H1 (cell line): ENCODE results near the gene DAB2IP. TPM values are rescaled to one million over a fixed set of nuclear protein-coding genes. Genes with fewer than 3 reads are reported as not detected.
A peak's percentile ranks its signal among the peaks of the same experiment; 100 is the strongest.

Experiments used
- CTCF ChIA-PET: fragments of 300-600 bp; sonication (Branson Sonifier 250); formaldehyde crosslinking; loops from one replicate; lab custom pipeline; 2021; ENCODE audit not compliant: partially characterized antibody; lab: Charles Lee
- POLR2A ChIA-PET: fragments of 300-600 bp; sonication (Branson Sonifier 250); formaldehyde crosslinking; loops from one replicate; lab custom pipeline; 2021; ENCODE audit warnings: inconsistent platforms; ENCODE audit not compliant: partially characterized antibody; lab: Charles Lee
- DNase-seq, 2 experiments: peaks; one replicate each; pipeline versions ENCODE4 v3.0.0 to v3.0.0-alpha.2; 2010 to 2022; ENCODE audit warnings: low spot score in 2 of 2, low read depth in 1 of 2, mixed read lengths in 1 of 2
- FAIRE-seq: peaks from 2 replicates; lab custom pipeline; 2011; peaks lifted over from hg19 to GRCh38; lab: Jason Lieb, UNC
- H2AFZ ChIP-seq: 2 replicates; pipeline ENCODE4 v1.8.1; 2012; ENCODE audit warnings: low read length, inconsistent platforms
- H2AK5ac ChIP-seq: 2 replicates; pipeline ENCODE4 v1.6.1; 2013; ENCODE audit warnings: low read depth, low read length
- H2BK120ac ChIP-seq: replicated peaks from 2 replicates; pipeline ENCODE3; 2013; ENCODE audit warnings: low read depth, low read length, inconsistent platforms
- H2BK12ac ChIP-seq: 2 replicates; pipeline ENCODE4 v1.6.1; 2013; ENCODE audit warnings: low read depth, low read length
- H2BK15ac ChIP-seq: 2 replicates; pipeline ENCODE4 v1.6.1; 2013; ENCODE audit warnings: low read length
- H2BK20ac ChIP-seq: 2 replicates; pipeline ENCODE4 v1.6.1; 2013; ENCODE audit warnings: low read length
- H2BK5ac ChIP-seq: 2 replicates; pipeline ENCODE4 v1.6.1; 2013; ENCODE audit warnings: low read depth, low read length
- H3K14ac ChIP-seq: 2 replicates; pipeline ENCODE4 v1.6.1; 2013; ENCODE audit warnings: inconsistent platforms; ENCODE audit not compliant: insufficient read length
- H3K18ac ChIP-seq: 2 replicates; pipeline ENCODE4 v1.6.1; 2013; ENCODE audit warnings: low read length; ENCODE audit errors: extremely low read depth
- H3K23ac ChIP-seq: 2 replicates; pipeline ENCODE4 v1.6.1; 2013; ENCODE audit warnings: inconsistent platforms; ENCODE audit not compliant: insufficient read length
- H3K23me2 ChIP-seq: 2 replicates; pipeline ENCODE4 v1.6.1; 2013; ENCODE audit warnings: low read depth, low read length
- H3K27ac ChIP-seq: 2 replicates; pipeline ENCODE4 v1.6.1; 2011; ENCODE audit warnings: low read depth, low read length, inconsistent platforms
- H3K27me3 ChIP-seq, 4 experiments: replicated peaks in 1 of 4; 1 replicate in 1 of 4; 2 replicates in 3 of 4; pipeline versions ENCODE4 v1.6.1 to v1.8.1; 2011 to 2013; ENCODE audit warnings: low read length in 3 of 4, mild to moderate bottlenecking in 3 of 4, inconsistent platforms in 2 of 4, mixed read lengths in 2 of 4, moderate library complexity in 1 of 4; ENCODE audit not compliant: control insufficient read depth in 3 of 4, insufficient read depth in 3 of 4; ENCODE audit errors: extremely low read depth in 1 of 4
- H3K36me3 ChIP-seq, 4 experiments: 2 replicates each; pipeline versions ENCODE4 v1.6.1 to v1.8.1; 2011 to 2013; ENCODE audit warnings: mild to moderate bottlenecking in 4 of 4, low read length in 3 of 4, moderate library complexity in 2 of 4, control low read depth in 1 of 4, inconsistent platforms in 1 of 4; ENCODE audit not compliant: insufficient read depth in 4 of 4, control insufficient read depth in 2 of 4
- H3K4ac ChIP-seq: replicated peaks from 2 replicates; pipeline ENCODE3; 2013; ENCODE audit warnings: low read length, low read depth, mixed read lengths, inconsistent platforms; ENCODE audit not compliant: insufficient read length
- H3K4me1 ChIP-seq, 4 experiments: replicated peaks in 1 of 4; 1 replicate in 1 of 4; 2 replicates in 3 of 4; pipeline versions ENCODE4 v1.6.1 to v1.8.1; 2011 to 2013; ENCODE audit warnings: low read length in 3 of 4, inconsistent platforms in 2 of 4, mixed read lengths in 1 of 4; ENCODE audit not compliant: insufficient read depth in 4 of 4, control insufficient read depth in 3 of 4
- H3K4me2 ChIP-seq, 2 experiments: 2 replicates each; pipeline versions ENCODE4 v1.6.1 to v1.8.1; 2011 to 2013; ENCODE audit warnings: low read depth in 2 of 2, low read length in 2 of 2, control low read depth in 1 of 2, inconsistent platforms in 1 of 2, mild to moderate bottlenecking in 1 of 2; ENCODE audit not compliant: insufficient read depth in 1 of 2
- H3K4me3 ChIP-seq, 4 experiments: fragments of 200-600, 300-600 bp in 1 of 4; sonication (generic), shearing (Covaris generic), sonication (Bioruptor Twin) in 1 of 4; 2 replicates each; pipeline versions ENCODE4 v1.5.1 to v1.8.1; 2011 to 2016; ENCODE audit warnings: low read length in 4 of 4, low read depth in 3 of 4, control low read depth in 2 of 4, inconsistent platforms in 2 of 4, mild to moderate bottlenecking in 2 of 4, mixed read lengths in 1 of 4, moderate library complexity in 1 of 4; ENCODE audit not compliant: insufficient read depth in 2 of 4; ENCODE audit errors: extremely low read depth in 1 of 4
- H3K56ac ChIP-seq: replicated peaks from 2 replicates; pipeline ENCODE3; 2013; ENCODE audit warnings: low read depth, mild to moderate bottlenecking, mixed read lengths, low read length, inconsistent platforms; ENCODE audit not compliant: insufficient read length
- H3K79me1 ChIP-seq: 2 replicates; pipeline ENCODE4 v1.6.1; 2013; ENCODE audit warnings: low read depth, low read length, control low read depth
- H3K79me2 ChIP-seq, 2 experiments: 2 replicates each; pipeline versions ENCODE4 v1.6.1 to v1.8.1; 2012 to 2013; ENCODE audit warnings: low read length in 2 of 2, mild to moderate bottlenecking in 2 of 2, inconsistent platforms in 1 of 2; ENCODE audit not compliant: insufficient read depth in 2 of 2, control insufficient read depth in 1 of 2
- H3K9ac ChIP-seq, 4 experiments: replicated peaks in 1 of 4; 1 replicate in 1 of 4; 2 replicates in 3 of 4; pipeline versions ENCODE4 v1.6.1 to v1.8.1; 2011 to 2013; ENCODE audit warnings: low read depth in 3 of 4, low read length in 3 of 4, control low read depth in 2 of 4, mild to moderate bottlenecking in 2 of 4, moderate library complexity in 2 of 4, inconsistent platforms in 1 of 4; ENCODE audit errors: extremely low read depth in 1 of 4
- H3K9me3 ChIP-seq, 2 experiments: 2 replicates each; pipeline versions ENCODE4 v1.6.1 to v1.8.1; 2012 to 2013; ENCODE audit warnings: mild to moderate bottlenecking in 2 of 2, moderate library complexity in 2 of 2, control low read depth in 1 of 2, inconsistent platforms in 1 of 2, low read depth in 1 of 2, low read length in 1 of 2, mixed read lengths in 1 of 2; ENCODE audit not compliant: insufficient read depth in 2 of 2
- H4K20me1 ChIP-seq, 2 experiments: replicated peaks in 1 of 2; 2 replicates each; pipeline versions ENCODE3 to v1.8.1; 2011 to 2013; ENCODE audit warnings: inconsistent platforms in 2 of 2, low read length in 2 of 2, mild to moderate bottlenecking in 1 of 2; ENCODE audit not compliant: insufficient read depth in 2 of 2, control insufficient read depth in 1 of 2
- H4K5ac ChIP-seq: 2 replicates; pipeline ENCODE4 v1.6.1; 2013; ENCODE audit warnings: low read length, low read depth, mixed read lengths, inconsistent platforms; ENCODE audit not compliant: insufficient read length
- H4K8ac ChIP-seq: 2 replicates; pipeline ENCODE4 v1.8.0; 2013; ENCODE audit warnings: mild to moderate bottlenecking, moderate library complexity, low read length, inconsistent platforms; ENCODE audit not compliant: insufficient read depth; ENCODE audit errors: extremely low read depth
- H4K91ac ChIP-seq: replicated peaks from 2 replicates; pipeline ENCODE3; 2013; ENCODE audit warnings: low read length, mixed read lengths, inconsistent platforms; ENCODE audit not compliant: insufficient read length
- CHD2 ChIP-seq: IDR thresholded peaks from 2 replicates; pipeline ENCODE4 v1.6.1; 2012; ENCODE audit warnings: low read length, improper control_type of control experiment
- EZH2 ChIP-seq: fragments of 200-600 bp; sonication (generic); IDR thresholded peaks from 2 replicates; pipeline ENCODE4 v1.7.1; 2012; ENCODE audit warnings: low read depth, mild to moderate bottlenecking, moderate library complexity, low read length, inconsistent platforms; ENCODE audit not compliant: severe bottlenecking
- KDM5A ChIP-seq: fragments of 200-600 bp; IDR thresholded peaks from 2 replicates; pipeline ENCODE4 v1.7.1; 2012; ENCODE audit warnings: mild to moderate bottlenecking, low read length, inconsistent platforms, mixed read lengths
- PHF8 ChIP-seq: fragments of 200-600 bp; sonication (generic); conservative IDR thresholded peaks from 2 replicates; pipeline ENCODE4 v1.7.1; 2012; ENCODE audit warnings: low read depth, mild to moderate bottlenecking, inconsistent platforms, low read length, moderate library complexity
- RNF2 ChIP-seq: fragments of 200-900, 300-1000 bp; sonication (generic); IDR thresholded peaks from 2 replicates; pipeline ENCODE4 v1.7.1; 2016; ENCODE audit warnings: borderline replicate concordance, low read depth, mild to moderate bottlenecking, antibody characterized with exemption, low read length; ENCODE audit not compliant: poor library complexity, severe bottlenecking; ENCODE audit errors: missing control alignments
- RXRA ChIP-seq: IDR thresholded peaks from 2 replicates; pipeline ENCODE4 v1.6.1; 2011; ENCODE audit warnings: low read depth, mild to moderate bottlenecking, low read length, moderate library complexity; ENCODE audit not compliant: insufficient read depth
- SUZ12 ChIP-seq: fragments of 200-600 bp; sonication (generic); IDR thresholded peaks from 2 replicates; pipeline ENCODE4 v1.6.1; 2012; ENCODE audit warnings: mild to moderate bottlenecking, inconsistent platforms, low read length, moderate library complexity, mixed read lengths
- TAF1 ChIP-seq: IDR thresholded peaks from 2 replicates; pipeline ENCODE4 v1.6.1; 2011; ENCODE audit warnings: mild to moderate bottlenecking, low read depth, low read length
- TBP ChIP-seq: IDR thresholded peaks from 2 replicates; pipeline ENCODE4 v1.6.1; 2011; ENCODE audit warnings: low read depth, low read length, improper control_type of control experiment
- WGBS, 2 experiments: shearing (Covaris generic) in 1 of 2; methylation state at CpG; one replicate each; pipeline versions ENCODE4 v1.1.6 to v1.1.7; 2013 to 2015; ENCODE audit warnings: low lambda C conversion rate in 2 of 2, mixed read lengths in 2 of 2, inconsistent platforms in 1 of 2, low coverage in 1 of 2, missing lambda C conversion rate in 1 of 2; ENCODE audit not compliant: insufficient replicate concordance in 2 of 2, insufficient coverage in 1 of 2, insufficient read length in 1 of 2; ENCODE audit errors: extremely low coverage in 1 of 2, missing lambda C conversion rate in 1 of 2; 5-methylcytosine and 5-hydroxymethylcytosine counted together
- polyA plus RNA-seq, 7 experiments: library from polyadenylated mRNA; depleted of rRNA in 3 of 7; stranded (reverse) in 5 of 7; unstranded in 2 of 7; fragments of >200 nt in 5 of 7; fragments of 200-250 nt in 2 of 7; gene quantifications; 1 replicate in 5 of 7; 2 replicates in 1 of 7; 4 replicates in 1 of 7; pipeline versions ENCODE4 v1.2.1 to v1.2.3, GENCODE V29; 2011 to 2013; ENCODE audit warnings: missing spikeins in 2 of 7, mixed read lengths in 2 of 7
- total RNA-seq: library from RNA; stranded (reverse); fragmentation: NEBNext Ultra II Directional; extraction: Animal tissue kit (Norgen Biotek cat#: 25700); gene quantifications from 2 replicates; pipeline ENCODE4 v1.2.1, GENCODE V29; 2021

Gene DAB2IP
- total and polyA plus RNA-seq, 2 of the 8 experiments (the other 6 are each of a cell fraction or from before 2014, with no cell fraction given): 19.7 to 39.5 TPM

DNA sequence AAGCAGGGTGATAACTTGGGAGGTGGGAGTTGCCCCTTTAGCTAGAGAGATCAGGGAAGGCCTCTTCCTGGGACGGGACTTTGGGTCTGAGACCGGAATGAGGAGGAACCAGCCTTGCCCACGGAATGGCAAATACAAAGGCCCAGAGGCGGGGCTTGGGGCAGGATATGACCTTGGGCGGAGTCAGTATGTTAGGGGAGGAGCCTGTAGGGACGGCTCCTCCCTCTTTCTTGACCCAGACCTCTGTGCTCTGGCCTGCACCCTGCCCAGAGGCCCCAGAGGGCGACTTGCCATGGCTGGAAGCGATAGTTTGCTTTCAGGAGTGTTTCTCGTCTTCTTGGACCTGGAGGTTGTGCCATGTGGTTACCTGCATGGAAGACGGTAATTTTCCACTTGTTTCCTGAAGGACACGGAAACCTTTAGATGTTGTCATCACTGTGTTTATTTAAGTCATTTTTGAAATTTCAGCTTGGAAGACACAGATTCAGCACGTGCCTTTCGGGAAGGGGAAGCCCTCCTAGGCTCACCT, 85.6 kb downstream of the DAB2IP start:
- H3K23me2 ChIP-seq: peaks cover 11% of the 10 kb centered on the region
- no peaks in the 10 kb centered on the region for H3K36me3 ChIP-seq
- H4K20me1 ChIP-seq: peaks cover 16 to 36% of the 10 kb centered on the region in 2 experiments
- WGBS, 2 experiments: 61% methylated on average over 13 of the region's 13 CpGs; no CpG with 5 or more reads in 1 of the 2 experiments
- peaks cover 27% of the 10 kb centered on the region for H3K79me1 ChIP-seq
- POLR2A ChIA-PET: interaction anchor here (0.6 kb wide), 1 partner anchor 9 kb away, joined by 3 read pairs; no protein-coding TSS in a partner anchor
- H4K5ac ChIP-seq: no peak overlapping the region
- no peak overlapping the region for H4K8ac ChIP-seq
- DNase-seq (peak in 1 of 2 experiments; percentile 79), FAIRE-seq (peak; percentile 82)
- CTCF ChIA-PET: interaction anchor here (0.8 to 20.3 kb wide), 6 partner anchors 18 to 125 kb away, joined by 3 to 305 read pairs (median 5); no protein-coding TSS in a partner anchor
- H2BK5ac ChIP-seq: 0 out of 2 replicates have a peak overlapping the region, but pooled peaks have one; percentile 32
- H2BK20ac ChIP-seq: no peak overlapping the region
- peak overlapping the region; percentile 91 to 94 for H3K4me2 ChIP-seq
- no peak overlapping the region for H4K91ac ChIP-seq
- H3K23ac ChIP-seq: no peak overlapping the region
- peaks cover 0 to 8% (median 4%) of the 10 kb centered on the region in 4 experiments; a peak in 4 of 7 replicates for H3K27me3 ChIP-seq
- no peak overlapping the region for H3K14ac ChIP-seq
- no peak overlapping the region for H2BK120ac ChIP-seq
- H3K18ac ChIP-seq: peak overlapping the region; percentile 1; the same call in 1 of the 2 replicates
- H3K27ac ChIP-seq: no peak overlapping the region
- H3K9me3 ChIP-seq: no peaks in the 10 kb centered on the region
- H3K4ac ChIP-seq: no peak overlapping the region
- no peak for TF ChIP-seq PHF8
- TF ChIP-seq KDM5A: no peak
- TF ChIP-seq TBP: 0 out of 2 replicates have a peak, but pooled peaks have one; percentile 31
- TF ChIP-seq SUZ12: no peak
- no peak for TF ChIP-seq RNF2
- TF ChIP-seq TAF1: 0 out of 2 replicates have a peak, but pooled peaks have one; percentile 22
- TF ChIP-seq CHD2: no peak
- no peak for TF ChIP-seq RXRA
- TF ChIP-seq EZH2: no peak
- no peak overlapping the region for H2AFZ ChIP-seq
- peak overlapping the region; percentile 43; the same call in 1 of the 2 replicates for H2BK12ac ChIP-seq
- peak overlapping the region; percentile 51 to 83 (median 57); a peak in 7 of 8 replicates for H3K4me3 ChIP-seq
- H3K56ac ChIP-seq: no peak overlapping the region
- no peak overlapping the region for H2AK5ac ChIP-seq
- H3K9ac ChIP-seq: peak overlapping the region in 1 of 4 experiments; percentile 25; a peak in 3 of 7 replicates
- H3K4me1 ChIP-seq: peaks cover 15 to 49% (median 38%) of the 10 kb centered on the region in 4 experiments
- H2BK15ac ChIP-seq: peak overlapping the region; percentile 12; the same call in 1 of the 2 replicates
- peaks cover 0 to 29% of the 10 kb centered on the region in 2 experiments; a peak in 1 of 4 replicates for H3K79me2 ChIP-seq
